ENCODE measurements around the gene ZG16.
A peak's percentile ranks its signal among the peaks of the same experiment; 100 is the strongest.
"Not testable (repeated sequence)": the region's sequence is repeated elsewhere in the genome, so short reads cannot be mapped to it uniquely, and the experiment has no call there.

Gene ZG16

DNA sequence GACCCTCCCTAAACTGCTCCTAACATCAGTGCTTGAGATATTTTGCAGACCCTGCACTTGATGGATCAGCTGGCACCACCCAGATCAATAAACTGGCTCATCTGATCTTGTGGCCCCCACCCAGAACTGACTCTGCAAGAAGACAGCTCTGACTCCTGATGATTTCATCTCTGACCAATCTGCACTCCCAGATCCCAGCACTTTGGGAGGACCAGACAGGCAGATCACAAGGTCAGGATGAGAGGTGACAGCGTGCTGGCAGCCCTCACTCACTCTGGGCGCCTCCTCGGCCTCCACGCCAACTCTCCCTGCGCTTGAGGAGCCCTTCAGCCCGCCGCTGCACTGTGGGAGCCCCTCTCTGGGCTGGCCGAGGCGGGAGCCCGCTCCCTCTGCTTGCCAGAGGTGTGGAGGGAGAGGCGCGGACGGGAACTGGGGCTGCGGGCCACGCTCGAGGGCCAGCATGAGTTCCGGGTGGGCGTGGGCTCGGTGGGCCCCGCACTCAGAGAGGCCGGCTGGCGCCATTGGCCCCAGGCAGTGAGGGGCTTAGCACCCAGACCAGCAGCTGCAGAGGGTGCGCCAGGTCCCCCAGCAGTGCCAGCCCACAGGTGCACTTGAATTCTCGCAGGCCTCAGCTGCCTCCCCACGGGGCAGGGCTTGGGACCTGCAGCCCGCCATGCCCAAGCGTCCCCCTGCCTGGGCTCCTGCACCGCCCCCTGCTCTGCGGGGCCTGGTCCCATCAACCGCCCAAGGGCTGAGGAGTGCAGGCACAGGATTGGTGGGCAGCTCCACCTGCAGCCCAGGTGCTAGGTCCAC lies 29.9 kb upstream of the ZG16 start:
- Histone ChIP-seq H3K27ac (ENCODE audit: low read length) (no peak overlapping the region), H3K4me3 (ENCODE audit: low read depth in 1 of 2, low read length in 2 of 2) (no peak overlapping the region)

DNA sequence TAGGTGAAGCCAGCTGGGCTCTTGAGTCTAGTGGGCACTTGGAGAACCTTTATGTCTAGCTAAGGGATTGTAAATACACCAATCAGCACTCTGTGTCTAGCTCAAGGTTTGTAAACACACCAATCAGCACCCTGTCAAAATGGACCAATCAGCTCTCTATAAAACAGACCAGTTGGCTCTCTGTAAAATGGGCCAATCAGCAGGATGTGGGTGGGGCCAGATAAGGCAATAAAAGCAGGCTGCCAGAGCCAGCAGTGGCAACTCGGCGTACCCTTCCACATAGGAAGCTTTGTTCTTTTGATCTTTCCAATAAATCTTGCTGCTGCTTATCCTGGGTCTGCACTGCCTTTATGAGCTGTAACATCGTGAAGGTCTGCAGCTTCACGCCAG lies 29.3 kb upstream of the ZG16 start:
- not testable (repeated sequence) for ATAC-seq (ENCODE audit: insufficient read depth, low read depth); H3K27me3 ChIP-seq (ENCODE audit: insufficient read depth, low read length, poor library complexity); H3K9ac ChIP-seq (ENCODE audit: low read depth, low read length); H3K4me2 ChIP-seq (ENCODE audit: insufficient read depth, low read length); H3K9me3 ChIP-seq (ENCODE audit: insufficient read depth, low read length, severe bottlenecking); H4K20me1 ChIP-seq (ENCODE audit: insufficient read depth, low read length); H3K27ac ChIP-seq (ENCODE audit: low read length); H3K4me3 ChIP-seq (ENCODE audit: low read depth in 1 of 2, low read length in 2 of 2); H2AFZ ChIP-seq (ENCODE audit: low read depth, low read length); H3K36me3 ChIP-seq (ENCODE audit: insufficient read depth, low read length)
- Histone ChIP-seq H3K4me1 (ENCODE audit: insufficient read depth, low read length) (peaks cover 27% of the 10 kb centered on the region), H3K79me2 (ENCODE audit: insufficient read depth, low read length) (peaks cover 14% of the 10 kb centered on the region)
- peak; percentile 49 for DNase-seq

More for the DNA sequence above, 29.9 kb upstream of the ZG16 start:
- Histone ChIP-seq H3K4me2 (ENCODE audit: insufficient read depth, low read length) (no peak overlapping the region), H3K79me2 (ENCODE audit: insufficient read depth, low read length) (peaks cover 14% of the 10 kb centered on the region), H3K27me3 (ENCODE audit: insufficient read depth, low read length, poor library complexity) (no peaks in the 10 kb centered on the region), H4K20me1 (ENCODE audit: insufficient read depth, low read length) (no peaks in the 10 kb centered on the region), H3K4me1 (ENCODE audit: insufficient read depth, low read length) (peaks cover 27% of the 10 kb centered on the region), H3K9ac (ENCODE audit: low read depth, low read length) (no peak overlapping the region), H3K9me3 (ENCODE audit: insufficient read depth, low read length, severe bottlenecking) (no peaks in the 10 kb centered on the region), H2AFZ (ENCODE audit: low read depth, low read length) (no peak overlapping the region), H3K36me3 (ENCODE audit: insufficient read depth, low read length) (peaks cover 5% of the 10 kb centered on the region)
- no peak for ATAC-seq (ENCODE audit: insufficient read depth, low read depth)
- DNase-seq, result no peak
- TF ChIP-seq EZH2 (IDR thresholded peaks at IDR 0.05; ENCODE audit: borderline replicate concordance, low read depth, low read length, severe bottlenecking), result no peak

DNA sequence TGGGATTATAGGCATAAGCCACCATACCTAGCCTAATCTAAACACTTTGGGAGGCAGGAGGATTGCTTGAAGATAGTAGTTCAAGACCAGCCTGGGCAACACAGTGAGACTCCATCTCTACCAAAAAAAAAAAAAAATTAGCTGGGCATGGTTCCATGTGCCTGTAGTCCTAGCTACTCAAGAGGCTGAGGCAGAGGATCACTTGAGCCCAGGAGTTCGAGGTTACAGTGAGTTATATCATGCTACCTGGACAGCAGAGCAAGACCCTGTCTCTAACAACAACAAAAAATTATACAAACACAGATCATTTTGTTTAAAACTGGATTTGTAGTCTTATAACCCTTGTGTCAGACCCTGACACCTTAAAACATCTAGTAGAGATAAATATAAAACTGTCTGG lies 24.5 kb upstream of the ZG16 start:
- ATAC-seq (ENCODE audit: insufficient read depth, low read depth) (no peak), DNase-seq (no peak)
- no peak overlapping the region for H2AFZ ChIP-seq (ENCODE audit: low read depth, low read length)

DNA sequence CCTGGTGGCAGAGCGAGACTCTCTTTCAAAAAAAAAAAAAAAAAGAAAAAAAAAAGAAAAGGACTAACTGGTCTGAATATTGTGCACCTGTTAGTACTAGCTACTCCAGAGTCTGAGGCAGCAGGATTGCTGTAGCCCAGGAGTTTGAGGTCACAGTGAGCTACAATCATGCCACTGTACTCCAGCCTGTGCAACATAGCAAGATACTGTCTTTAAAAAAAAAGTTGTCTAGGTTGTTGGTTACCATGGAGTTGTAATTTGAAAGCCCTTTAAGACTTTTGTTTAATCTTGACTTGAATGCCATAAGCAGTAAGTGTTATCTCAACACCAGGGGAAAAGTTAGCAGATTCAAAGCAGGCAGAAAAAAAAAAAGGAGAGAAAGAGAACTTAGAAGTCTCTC lies 21.4 kb upstream of the ZG16 start:
- ATAC-seq (ENCODE audit: insufficient read depth, low read depth) (0 out of 3 replicates have a peak, but pooled peaks have one; percentile 33), DNase-seq (no peak)
- Histone ChIP-seq H3K36me3 (ENCODE audit: insufficient read depth, low read length) (no peaks in the 10 kb centered on the region), H2AFZ (ENCODE audit: low read depth, low read length) (no peak overlapping the region), H3K9me3 (ENCODE audit: insufficient read depth, low read length, severe bottlenecking) (no peaks in the 10 kb centered on the region), H3K9ac (ENCODE audit: low read depth, low read length) (no peak overlapping the region), H3K4me3 (ENCODE audit: low read depth in 1 of 2, low read length in 2 of 2) (no peak overlapping the region), H3K4me1 (ENCODE audit: insufficient read depth, low read length) (no peaks in the 10 kb centered on the region), H3K4me2 (ENCODE audit: insufficient read depth, low read length) (no peak overlapping the region), H3K27ac (ENCODE audit: low read length) (no peak overlapping the region), H3K79me2 (ENCODE audit: insufficient read depth, low read length) (no peaks in the 10 kb centered on the region), H4K20me1 (ENCODE audit: insufficient read depth, low read length) (no peaks in the 10 kb centered on the region), H3K27me3 (ENCODE audit: insufficient read depth, low read length, poor library complexity) (no peaks in the 10 kb centered on the region)
- no peak for TF ChIP-seq EZH2 (IDR thresholded peaks at IDR 0.05; ENCODE audit: borderline replicate concordance, low read depth, low read length, severe bottlenecking)
- TF ChIP-seq, protein P1, sequence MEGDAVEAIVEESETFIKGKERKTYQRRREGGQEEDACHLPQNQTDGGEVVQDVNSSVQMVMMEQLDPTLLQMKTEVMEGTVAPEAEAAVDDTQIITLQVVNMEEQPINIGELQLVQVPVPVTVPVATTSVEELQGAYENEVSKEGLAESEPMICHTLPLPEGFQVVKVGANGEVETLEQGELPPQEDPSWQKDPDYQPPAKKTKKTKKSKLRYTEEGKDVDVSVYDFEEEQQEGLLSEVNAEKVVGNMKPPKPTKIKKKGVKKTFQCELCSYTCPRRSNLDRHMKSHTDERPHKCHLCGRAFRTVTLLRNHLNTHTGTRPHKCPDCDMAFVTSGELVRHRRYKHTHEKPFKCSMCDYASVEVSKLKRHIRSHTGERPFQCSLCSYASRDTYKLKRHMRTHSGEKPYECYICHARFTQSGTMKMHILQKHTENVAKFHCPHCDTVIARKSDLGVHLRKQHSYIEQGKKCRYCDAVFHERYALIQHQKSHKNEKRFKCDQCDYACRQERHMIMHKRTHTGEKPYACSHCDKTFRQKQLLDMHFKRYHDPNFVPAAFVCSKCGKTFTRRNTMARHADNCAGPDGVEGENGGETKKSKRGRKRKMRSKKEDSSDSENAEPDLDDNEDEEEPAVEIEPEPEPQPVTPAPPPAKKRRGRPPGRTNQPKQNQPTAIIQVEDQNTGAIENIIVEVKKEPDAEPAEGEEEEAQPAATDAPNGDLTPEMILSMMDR (IDR thresholded peaks at IDR 0.05; ENCODE audit: borderline replicate concordance, extremely low read depth, low read length, poor library complexity, severe bottlenecking), result no peak

More for the DNA sequence above, 24.5 kb upstream of the ZG16 start:
- no peak for TF ChIP-seq EZH2 (IDR thresholded peaks at IDR 0.05; ENCODE audit: borderline replicate concordance, low read depth, low read length, severe bottlenecking)
- TF ChIP-seq, protein P1 (IDR thresholded peaks at IDR 0.05; ENCODE audit: borderline replicate concordance, extremely low read depth, low read length, poor library complexity, severe bottlenecking), result no peak
- Histone ChIP-seq H3K36me3 (ENCODE audit: insufficient read depth, low read length) (no peaks in the 10 kb centered on the region), H3K9ac (ENCODE audit: low read depth, low read length) (no peak overlapping the region), H3K27ac (ENCODE audit: low read length) (no peak overlapping the region), H3K4me3 (ENCODE audit: low read depth in 1 of 2, low read length in 2 of 2) (no peak overlapping the region), H4K20me1 (ENCODE audit: insufficient read depth, low read length) (no peaks in the 10 kb centered on the region), H3K27me3 (ENCODE audit: insufficient read depth, low read length, poor library complexity) (no peaks in the 10 kb centered on the region), H3K9me3 (ENCODE audit: insufficient read depth, low read length, severe bottlenecking) (no peaks in the 10 kb centered on the region), H3K4me1 (ENCODE audit: insufficient read depth, low read length) (no peaks in the 10 kb centered on the region), H3K4me2 (ENCODE audit: insufficient read depth, low read length) (no peak overlapping the region), H3K79me2 (ENCODE audit: insufficient read depth, low read length) (no peaks in the 10 kb centered on the region)

DNA sequence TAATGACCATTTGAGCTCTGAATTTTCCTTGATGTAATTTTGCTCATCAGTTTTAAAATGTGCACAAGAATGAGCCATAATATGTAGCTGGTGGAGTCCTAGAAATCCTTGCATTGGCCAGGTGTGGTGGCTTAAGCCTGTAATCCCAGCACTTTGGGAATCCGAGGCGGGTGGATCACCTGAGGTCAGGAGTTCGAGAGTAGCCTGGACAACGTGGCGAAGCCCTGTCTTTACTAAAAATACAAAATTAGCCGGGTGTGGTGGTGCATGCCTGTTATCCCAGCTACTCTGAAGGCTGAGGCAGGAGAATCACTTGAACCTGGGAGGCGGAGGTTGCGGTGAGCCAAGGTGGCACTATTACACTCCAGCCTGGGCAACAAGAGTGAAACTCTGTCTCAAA lies 21.0 kb upstream of the ZG16 start:
- H3K9me3 ChIP-seq (ENCODE audit: insufficient read depth, low read length, severe bottlenecking); H3K4me1 ChIP-seq (ENCODE audit: insufficient read depth, low read length); H3K4me2 ChIP-seq (ENCODE audit: insufficient read depth, low read length); ATAC-seq (ENCODE audit: insufficient read depth, low read depth); H3K9ac ChIP-seq (ENCODE audit: low read depth, low read length); H3K4me3 ChIP-seq (ENCODE audit: low read depth in 1 of 2, low read length in 2 of 2); DNase-seq; H4K20me1 ChIP-seq (ENCODE audit: insufficient read depth, low read length); H3K27me3 ChIP-seq (ENCODE audit: insufficient read depth, low read length, poor library complexity); H3K36me3 ChIP-seq (ENCODE audit: insufficient read depth, low read length); H2AFZ ChIP-seq (ENCODE audit: low read depth, low read length); H3K79me2 ChIP-seq (ENCODE audit: insufficient read depth, low read length); H3K27ac ChIP-seq (ENCODE audit: low read length): not testable (repeated sequence)

All from DND-41 (cell line).